Measurements from ENCODE around the gene AGPS. TPM values are rescaled to one million over a fixed set of nuclear protein-coding genes. Genes with fewer than 3 reads are reported as not detected.

The AGPS gene
- total and polyA plus RNA-seq, 9 of the 15 experiments (the other 6 are each of a cell fraction or from before 2014, with no cell fraction given), result 15.5 to 211 (median 63.1) TPM

DNA sequence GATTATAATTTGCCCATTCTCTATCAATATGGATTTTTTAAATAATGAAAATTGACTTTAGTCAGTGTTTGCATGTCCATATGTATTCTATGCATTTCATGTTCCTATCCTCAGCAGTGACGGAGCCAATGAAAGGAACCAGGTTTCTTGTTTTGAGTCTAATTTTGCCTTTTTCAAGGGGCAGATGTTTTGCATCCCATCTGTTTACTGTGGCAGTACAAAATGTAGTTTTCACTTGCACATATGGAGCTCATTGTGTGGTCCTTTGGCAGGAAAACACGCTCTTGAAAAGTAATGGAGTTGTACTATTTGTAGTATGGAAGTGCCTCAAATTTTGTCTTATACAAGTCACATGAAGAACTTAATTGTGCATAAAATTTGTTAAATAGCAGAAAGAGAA lies 127.8 kb downstream of the AGPS start:
- H3K36me3 ChIP-seq (ENCODE audit: control insufficient read depth, insufficient read depth, low read length), result peaks cover 55% of the 10 kb centered on the region; the same call in 1 of the 3 replicates
- FAIRE-seq (no peak), DNase-seq (ENCODE audit: extremely low read depth in 1 of 4, low spot score in 3 of 4) (no peak), ATAC-seq (no peak)
- no peaks in the 10 kb centered on the region for H3K9me1 ChIP-seq (ENCODE audit: control insufficient read depth, insufficient read depth, low read length)
- in situ Hi-C loops (cut with MboI), result no loop called here
- POLR2A ChIA-PET, result interaction anchor here (1.2 to 2.3 kb wide), 2 partner anchors 10 to 13 kb away, joined by 3 to 8 read pairs; no protein-coding TSS in a partner anchor
- no peak overlapping the region for H2AFZ ChIP-seq (ENCODE audit: low read depth, low read length)
- no peaks in the 10 kb centered on the region for H4K20me1 ChIP-seq (replicated peaks; ENCODE audit: control insufficient read depth, insufficient read depth, low read length)
- H3K9me3 ChIP-seq (replicated peaks; ENCODE audit: control insufficient read depth, insufficient read depth, low read depth, low read length), result no peaks in the 10 kb centered on the region
- BruUV-seq (replicated peaks), result no TSS peak
- H3K4me3 ChIP-seq, result no peak overlapping the region
- no peaks in the 10 kb centered on the region for H3K79me2 ChIP-seq (ENCODE audit: control insufficient read depth, insufficient read depth, low read length)
- H3K4me2 ChIP-seq (ENCODE audit: insufficient read depth, low read length), result no peak overlapping the region
- intact Hi-C loops (cut with micrococcal nuclease), result no loop called here
- no peaks in the 10 kb centered on the region for H3K4me1 ChIP-seq (replicated peaks in 1 of 2; ENCODE audit: control insufficient read depth in 2 of 2, insufficient read depth in 2 of 2, low read length in 2 of 2)
- 96% methylated on average over 2 of the region's 2 CpGs for WGBS (ENCODE audit: insufficient coverage, low coverage, missing lambda C conversion rate)
- H3K9ac ChIP-seq (ENCODE audit: insufficient read depth in 1 of 2, low read depth in 2 of 2, low read length in 2 of 2), result no peak overlapping the region
- CTCF ChIA-PET (ENCODE audit: low intra/inter-chr PET ratio), result no interaction called here
- H3K27ac ChIP-seq (ENCODE audit: extremely low read depth, low read depth, low read length), result no peak overlapping the region
- no peaks in the 10 kb centered on the region for H3K27me3 ChIP-seq (ENCODE audit: control insufficient read depth in 2 of 2, insufficient read depth in 2 of 2, low read length in 2 of 2)
- TF ChIP-seq RBM22 (IDR thresholded peaks at IDR 0.05; ENCODE audit: low read depth, low read length, poor library complexity, severe bottlenecking) (no peak), DNMT1 (IDR thresholded peaks at IDR 0.05) (no peak), BHLHE40 (IDR thresholded peaks at IDR 0.05; ENCODE audit: low read length) (no peak), ZNF133 (CRISPR knock-in tag; IDR thresholded peaks at IDR 0.05) (no peak), FOXJ3 (CRISPR knock-in tag; IDR thresholded peaks at IDR 0.05) (no peak), ZNF707 (CRISPR knock-in tag; conservative IDR thresholded peaks at IDR 0.05) (no peak), BRF1 (IDR thresholded peaks at IDR 0.05; ENCODE audit: borderline replicate concordance, extremely low read depth, insufficient read length) (no peak), ZNF766 (CRISPR knock-in tag; conservative IDR thresholded peaks at IDR 0.05) (no peak), ZNF717 (CRISPR knock-in tag; IDR thresholded peaks at IDR 0.05) (no peak), SP2 (IDR thresholded peaks at IDR 0.05; ENCODE audit: extremely low read depth, low read depth, low read length, poor library complexity, severe bottlenecking) (no peak), GATA2 (CRISPR knock-in tag; IDR thresholded peaks at IDR 0.05) (no peak)
- TF ChIP-seq, protein P1, sequence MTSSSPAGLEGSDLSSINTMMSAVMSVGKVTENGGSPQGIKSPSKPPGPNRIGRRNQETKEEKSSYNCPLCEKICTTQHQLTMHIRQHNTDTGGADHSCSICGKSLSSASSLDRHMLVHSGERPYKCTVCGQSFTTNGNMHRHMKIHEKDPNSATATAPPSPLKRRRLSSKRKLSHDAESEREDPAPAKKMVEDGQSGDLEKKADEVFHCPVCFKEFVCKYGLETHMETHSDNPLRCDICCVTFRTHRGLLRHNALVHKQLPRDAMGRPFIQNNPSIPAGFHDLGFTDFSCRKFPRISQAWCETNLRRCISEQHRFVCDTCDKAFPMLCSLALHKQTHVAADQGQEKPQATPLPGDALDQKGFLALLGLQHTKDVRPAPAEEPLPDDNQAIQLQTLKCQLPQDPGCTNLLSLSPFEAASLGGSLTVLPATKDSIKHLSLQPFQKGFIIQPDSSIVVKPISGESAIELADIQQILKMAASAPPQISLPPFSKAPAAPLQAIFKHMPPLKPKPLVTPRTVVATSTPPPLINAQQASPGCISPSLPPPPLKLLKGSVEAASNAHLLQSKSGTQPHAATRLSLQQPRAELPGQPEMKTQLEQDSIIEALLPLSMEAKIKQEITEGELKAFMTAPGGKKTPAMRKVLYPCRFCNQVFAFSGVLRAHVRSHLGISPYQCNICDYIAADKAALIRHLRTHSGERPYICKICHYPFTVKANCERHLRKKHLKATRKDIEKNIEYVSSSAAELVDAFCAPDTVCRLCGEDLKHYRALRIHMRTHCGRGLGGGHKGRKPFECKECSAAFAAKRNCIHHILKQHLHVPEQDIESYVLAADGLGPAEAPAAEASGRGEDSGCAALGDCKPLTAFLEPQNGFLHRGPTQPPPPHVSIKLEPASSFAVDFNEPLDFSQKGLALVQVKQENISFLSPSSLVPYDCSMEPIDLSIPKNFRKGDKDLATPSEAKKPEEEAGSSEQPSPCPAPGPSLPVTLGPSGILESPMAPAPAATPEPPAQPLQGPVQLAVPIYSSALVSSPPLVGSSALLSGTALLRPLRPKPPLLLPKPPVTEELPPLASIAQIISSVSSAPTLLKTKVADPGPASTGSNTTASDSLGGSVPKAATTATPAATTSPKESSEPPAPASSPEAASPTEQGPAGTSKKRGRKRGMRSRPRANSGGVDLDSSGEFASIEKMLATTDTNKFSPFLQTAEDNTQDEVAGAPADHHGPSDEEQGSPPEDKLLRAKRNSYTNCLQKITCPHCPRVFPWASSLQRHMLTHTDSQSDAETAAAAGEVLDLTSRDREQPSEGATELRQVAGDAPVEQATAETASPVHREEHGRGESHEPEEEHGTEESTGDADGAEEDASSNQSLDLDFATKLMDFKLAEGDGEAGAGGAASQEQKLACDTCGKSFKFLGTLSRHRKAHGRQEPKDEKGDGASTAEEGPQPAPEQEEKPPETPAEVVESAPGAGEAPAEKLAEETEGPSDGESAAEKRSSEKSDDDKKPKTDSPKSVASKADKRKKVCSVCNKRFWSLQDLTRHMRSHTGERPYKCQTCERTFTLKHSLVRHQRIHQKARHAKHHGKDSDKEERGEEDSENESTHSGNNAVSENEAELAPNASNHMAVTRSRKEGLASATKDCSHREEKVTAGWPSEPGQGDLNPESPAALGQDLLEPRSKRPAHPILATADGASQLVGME (CRISPR knock-in tag; IDR thresholded peaks at IDR 0.05), result no peak
- TF ChIP-seq, protein P2, sequence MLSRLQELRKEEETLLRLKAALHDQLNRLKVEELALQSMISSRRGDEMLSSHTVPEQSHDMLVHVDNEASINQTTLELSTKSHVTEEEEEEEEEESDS (CRISPR knock-in tag; IDR thresholded peaks at IDR 0.05), result no peak
- TF ChIP-seq, protein P3, sequence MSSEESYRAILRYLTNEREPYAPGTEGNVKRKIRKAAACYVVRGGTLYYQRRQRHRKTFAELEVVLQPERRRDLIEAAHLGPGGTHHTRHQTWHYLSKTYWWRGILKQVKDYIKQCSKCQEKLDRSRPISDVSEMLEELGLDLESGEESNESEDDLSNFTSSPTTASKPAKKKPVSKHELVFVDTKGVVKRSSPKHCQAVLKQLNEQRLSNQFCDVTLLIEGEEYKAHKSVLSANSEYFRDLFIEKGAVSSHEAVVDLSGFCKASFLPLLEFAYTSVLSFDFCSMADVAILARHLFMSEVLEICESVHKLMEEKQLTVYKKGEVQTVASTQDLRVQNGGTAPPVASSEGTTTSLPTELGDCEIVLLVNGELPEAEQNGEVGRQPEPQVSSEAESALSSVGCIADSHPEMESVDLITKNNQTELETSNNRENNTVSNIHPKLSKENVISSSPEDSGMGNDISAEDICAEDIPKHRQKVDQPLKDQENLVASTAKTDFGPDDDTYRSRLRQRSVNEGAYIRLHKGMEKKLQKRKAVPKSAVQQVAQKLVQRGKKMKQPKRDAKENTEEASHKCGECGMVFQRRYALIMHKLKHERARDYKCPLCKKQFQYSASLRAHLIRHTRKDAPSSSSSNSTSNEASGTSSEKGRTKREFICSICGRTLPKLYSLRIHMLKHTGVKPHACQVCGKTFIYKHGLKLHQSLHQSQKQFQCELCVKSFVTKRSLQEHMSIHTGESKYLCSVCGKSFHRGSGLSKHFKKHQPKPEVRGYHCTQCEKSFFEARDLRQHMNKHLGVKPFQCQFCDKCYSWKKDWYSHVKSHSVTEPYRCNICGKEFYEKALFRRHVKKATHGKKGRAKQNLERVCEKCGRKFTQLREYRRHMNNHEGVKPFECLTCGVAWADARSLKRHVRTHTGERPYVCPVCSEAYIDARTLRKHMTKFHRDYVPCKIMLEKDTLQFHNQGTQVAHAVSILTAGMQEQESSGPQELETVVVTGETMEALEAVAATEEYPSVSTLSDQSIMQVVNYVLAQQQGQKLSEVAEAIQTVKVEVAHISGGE (CRISPR knock-in tag; IDR thresholded peaks at IDR 0.05), result no peak
